NCI-H524 treated with DMSO at 0.1 percent for 48 hours (cell line): Measurements from ENCODE around the gene PITX1.
"Not testable (repeated sequence)": the region's sequence is repeated elsewhere in the genome, so short reads cannot be mapped to it uniquely, and the experiment has no call there.

Experiments used
- DNase-seq: peaks from one replicate; lab custom pipeline; 2025; lab: John Stamatoyannopoulos, UW

Gene PITX1

GRCh38 chr5:135010502-135011354, 23.3 kb downstream of the PITX1 start:
- DNase-seq: no peak

- DNase-seq: no peak
Measured at GRCh38 chr5:135009736-135010501, 24.1 kb downstream of the PITX1 start.

GRCh38 chr5:135008981-135009735, 24.9 kb downstream of the PITX1 start:
- DNase-seq: no peak

GRCh38 chr5:135008556-135008955, 25.5 kb downstream of the PITX1 start:
- DNase-seq: no peak

GRCh38 chr5:135007749-135008363, 26.2 kb downstream of the PITX1 start:
- DNase-seq: no peak

- DNase-seq: no peak
Measured at GRCh38 chr5:135007305-135007704, 26.7 kb downstream of the PITX1 start.

GRCh38 chr5:135005076-135005475, 29.0 kb downstream of the PITX1 start:
- no peak for DNase-seq

- no peak for DNase-seq
Measured at GRCh38 chr5:135004376-135004775, 29.7 kb downstream of the PITX1 start.

- not testable (repeated sequence) for DNase-seq
Measured at GRCh38 chr5:134998068-134998467, 36.0 kb downstream of the PITX1 start.

- no peak for DNase-seq
Measured at GRCh38 chr5:134997015-134997414, 37.0 kb downstream of the PITX1 start.

GRCh38 chr5:134995850-134996402, 38.1 kb downstream of the PITX1 start:
- DNase-seq: no peak

- DNase-seq: no peak
Measured at GRCh38 chr5:134994560-134995156, 39.4 kb downstream of the PITX1 start.

- DNase-seq: no peak
Measured at GRCh38 chr5:134993161-134993560, 40.9 kb downstream of the PITX1 start.

GRCh38 chr5:134992148-134992547, 41.9 kb downstream of the PITX1 start:
- DNase-seq: no peak

GRCh38 chr5:134990183-134990582, 43.8 kb downstream of the PITX1 start:
- not testable (repeated sequence) for DNase-seq

GRCh38 chr5:134989266-134989830, 44.7 kb downstream of the PITX1 start:
- no peak for DNase-seq

GRCh38 chr5:134982230-134982629, 51.8 kb downstream of the PITX1 start:
- no peak for DNase-seq

GRCh38 chr5:134979416-134979815, 54.6 kb downstream of the PITX1 start:
- DNase-seq: no peak
